Mesodermal cell (in vitro differentiated cells): ENCODE measurements around the gene SDK1.

Source experiments
- H3K27ac ChIP-seq: 2 replicates; pipeline ENCODE4 v1.7.0; 2013; ENCODE audit warnings: mild to moderate bottlenecking, low read depth, low read length, moderate library complexity; ENCODE audit not compliant: severe bottlenecking
- H3K36me3 ChIP-seq: 2 replicates; pipeline ENCODE4 v1.7.1; 2013; ENCODE audit warnings: mild to moderate bottlenecking, low read length, moderate library complexity; ENCODE audit not compliant: control insufficient read depth, insufficient read depth
- H3K4me1 ChIP-seq: one replicate; pipeline ENCODE4 v1.7.1; 2013; ENCODE audit warnings: mild to moderate bottlenecking, low read length; ENCODE audit not compliant: insufficient read depth, control insufficient read depth, poor library complexity, severe bottlenecking
- H3K4me3 ChIP-seq: 2 replicates; pipeline ENCODE4 v1.7.0; 2013; ENCODE audit warnings: low read length, control low read depth, mild to moderate bottlenecking; ENCODE audit not compliant: insufficient read depth, poor library complexity, severe bottlenecking; ENCODE audit errors: extremely low read depth
- H3K9me3 ChIP-seq: 2 replicates; pipeline ENCODE4 v1.7.1; 2013; ENCODE audit warnings: mild to moderate bottlenecking, low read length, moderate library complexity; ENCODE audit not compliant: control insufficient read depth
- WGBS, 2 experiments: methylation state at CpG; one replicate each; pipeline ENCODE4 v1.1.5; 2013; ENCODE audit warnings: missing lambda C conversion rate in 2 of 2; ENCODE audit not compliant: insufficient coverage in 2 of 2; 5-methylcytosine and 5-hydroxymethylcytosine counted together

SDK1 gene

DNA sequence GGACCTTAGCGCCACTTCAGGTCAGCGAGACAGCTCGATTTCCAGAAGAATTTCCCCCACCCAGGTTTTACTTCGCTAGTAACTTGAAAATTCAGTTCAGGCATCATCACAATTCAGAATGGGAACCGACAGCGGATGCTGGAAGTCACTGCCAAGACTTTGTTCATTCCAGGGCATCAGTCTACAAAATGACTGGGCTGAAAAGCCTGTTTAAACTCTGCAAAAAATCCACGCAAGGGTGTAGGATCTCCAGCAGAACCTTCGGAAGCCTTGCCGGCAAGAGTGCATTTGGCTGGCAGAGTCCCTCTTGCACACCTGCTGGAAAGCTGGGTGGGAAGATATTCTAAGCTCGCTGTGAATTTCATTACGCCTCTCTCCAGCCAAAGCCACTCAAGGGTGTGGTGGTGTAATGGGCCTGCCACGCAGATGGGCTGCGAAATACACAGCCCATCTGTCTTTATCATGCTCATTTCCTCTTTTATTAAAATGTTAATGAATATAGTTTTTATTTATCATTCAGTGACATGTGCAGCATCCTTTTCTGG, 709.1 kb downstream of the SDK1 start:
- H3K4me1 ChIP-seq = no peaks in the 10 kb centered on the region
- 91% methylated on average over 8 to 9 of the region's 13 CpGs for WGBS, 2 experiments
- H3K27ac ChIP-seq = no peak overlapping the region
- H3K4me3 ChIP-seq = no peak overlapping the region
- H3K36me3 ChIP-seq = no peaks in the 10 kb centered on the region
- no peaks in the 10 kb centered on the region for H3K9me3 ChIP-seq

- H3K9me3 ChIP-seq = no peaks in the 10 kb centered on the region
Observed at GRCh38 chr7:4010923-4011656, 710.0 kb downstream of the SDK1 start.

DNA sequence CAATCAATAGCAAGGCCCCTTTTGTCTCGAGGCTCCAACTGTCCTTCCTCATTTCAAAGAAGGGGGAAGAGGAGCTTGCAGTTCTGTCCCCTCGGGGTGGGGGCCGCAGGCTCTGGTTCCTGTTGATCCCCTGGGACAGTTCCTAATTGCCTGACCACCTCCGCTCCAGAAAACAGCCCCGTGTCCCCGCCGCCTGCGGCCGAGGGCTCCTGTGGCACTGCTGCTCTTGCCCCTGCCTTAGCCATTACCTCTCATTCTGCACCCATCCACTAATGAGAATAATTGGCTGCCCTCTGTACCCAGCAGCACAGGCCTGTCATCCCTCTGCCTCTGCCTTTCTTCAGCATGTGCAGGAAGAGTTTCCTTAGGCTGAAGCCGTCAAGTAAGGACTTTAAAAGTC, 712.7 kb downstream of the SDK1 start:
- H3K9me3 ChIP-seq = peaks cover 2% of the 10 kb centered on the region
- H3K36me3 ChIP-seq = no peaks in the 10 kb centered on the region
- no peak overlapping the region for H3K4me3 ChIP-seq
- no peak overlapping the region for H3K27ac ChIP-seq
- H3K4me1 ChIP-seq = no peaks in the 10 kb centered on the region
- 86 to 91% methylated on average over 8 of the region's 10 CpGs for WGBS, 2 experiments

More at GRCh38 chr7:4010923-4011656, 710.0 kb downstream of the SDK1 start:
- Histone ChIP-seq H3K27ac (no peak overlapping the region), H3K4me1 (no peaks in the 10 kb centered on the region), H3K4me3 (no peak overlapping the region), H3K36me3 (no peaks in the 10 kb centered on the region)
- WGBS, 2 experiments = 81% methylated on average over 20 to 28 of the region's 30 CpGs

GRCh38 chr7:4014346-4015050, 713.4 kb downstream of the SDK1 start:
- H3K27ac ChIP-seq = no peak overlapping the region
- 91 to 92% methylated on average over 5 to 9 of the region's 13 CpGs for WGBS, 2 experiments
- H3K4me3 ChIP-seq = no peak overlapping the region
- no peaks in the 10 kb centered on the region for H3K36me3 ChIP-seq
- H3K4me1 ChIP-seq = no peaks in the 10 kb centered on the region
- peaks cover 9% of the 10 kb centered on the region for H3K9me3 ChIP-seq

GRCh38 chr7:4015371-4015770, 714.3 kb downstream of the SDK1 start:
- Histone ChIP-seq H3K27ac (no peak overlapping the region), H3K9me3 (peaks cover 14% of the 10 kb centered on the region), H3K4me3 (no peak overlapping the region), H3K36me3 (no peaks in the 10 kb centered on the region), H3K4me1 (no peaks in the 10 kb centered on the region)
- WGBS, 2 experiments = 94 to 95% methylated on average over 8 of the region's 8 CpGs

DNA sequence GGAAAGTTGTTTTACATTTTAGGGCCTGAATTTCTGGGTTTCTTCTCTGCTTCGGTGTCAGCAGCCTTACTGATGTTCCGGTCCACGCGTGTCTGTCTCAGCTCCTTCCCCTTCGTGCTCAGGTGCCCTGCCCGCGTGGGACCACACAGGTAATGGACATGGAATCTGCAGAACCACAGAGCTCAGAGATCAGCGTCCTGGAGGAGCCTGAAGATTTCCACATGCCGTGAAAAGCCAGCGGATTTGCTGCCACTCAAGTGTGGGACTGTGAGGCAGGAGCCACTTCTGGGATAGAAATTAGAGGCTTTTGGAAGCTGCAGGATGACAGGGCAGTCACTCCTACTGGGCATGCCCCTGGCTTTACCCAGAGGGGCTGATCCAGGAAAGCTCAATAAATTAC, 714.9 kb downstream of the SDK1 start:
- no peaks in the 10 kb centered on the region for H3K36me3 ChIP-seq
- H3K4me3 ChIP-seq = no peak overlapping the region
- H3K9me3 ChIP-seq = peaks cover 14% of the 10 kb centered on the region
- no peaks in the 10 kb centered on the region for H3K4me1 ChIP-seq
- WGBS, 2 experiments = 82 to 94% methylated on average over 4 to 10 of the region's 10 CpGs
- H3K27ac ChIP-seq = no peak overlapping the region

DNA sequence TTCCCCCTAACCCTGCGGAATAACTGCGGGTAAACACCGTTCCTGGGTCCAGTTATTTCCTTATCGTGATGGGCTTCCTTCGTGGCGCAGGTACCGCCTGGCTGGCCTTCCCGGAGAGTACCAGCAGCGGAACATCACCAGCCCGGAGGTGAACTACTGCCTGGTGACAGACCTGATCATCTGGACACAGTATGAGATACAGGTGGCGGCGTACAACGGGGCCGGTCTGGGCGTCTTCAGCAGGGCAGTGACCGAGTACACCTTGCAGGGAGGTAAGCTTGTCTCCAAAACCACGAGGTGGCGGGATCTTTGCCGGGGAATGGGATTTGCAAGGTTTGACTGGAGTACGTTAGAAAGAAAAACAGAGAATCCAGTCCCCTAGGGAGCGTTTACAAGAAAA, 716.0 kb downstream of the SDK1 start:
- no peaks in the 10 kb centered on the region for H3K36me3 ChIP-seq
- H3K27ac ChIP-seq = no peak overlapping the region
- H3K4me1 ChIP-seq = no peaks in the 10 kb centered on the region
- no peak overlapping the region for H3K4me3 ChIP-seq
- 94 to 97% methylated on average over 20 to 21 of the region's 21 CpGs for WGBS, 2 experiments
- peaks cover 14% of the 10 kb centered on the region for H3K9me3 ChIP-seq

DNA sequence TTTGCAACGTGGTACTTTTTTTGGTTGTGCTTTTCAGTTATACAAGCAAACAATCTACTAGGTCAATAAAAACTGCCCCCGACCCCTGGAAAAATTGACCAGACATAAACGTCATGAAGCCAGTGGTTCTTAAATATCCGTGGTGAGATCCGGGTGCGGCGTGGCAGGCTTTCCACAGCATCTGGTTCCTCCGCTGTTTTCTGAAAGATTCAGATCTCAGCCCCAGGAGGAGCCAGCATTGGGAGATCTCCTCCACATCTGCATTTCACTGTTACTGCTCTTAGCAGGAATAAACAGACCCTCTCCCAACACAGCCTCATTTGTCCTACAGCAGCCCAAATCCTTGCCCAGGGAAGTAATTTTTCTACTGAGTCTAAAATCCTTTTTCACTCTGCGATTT, 716.7 kb downstream of the SDK1 start:
- no peaks in the 10 kb centered on the region for H3K36me3 ChIP-seq
- H3K4me1 ChIP-seq = no peaks in the 10 kb centered on the region
- WGBS, 2 experiments = 92% methylated on average over 8 to 9 of the region's 9 CpGs
- no peak overlapping the region for H3K27ac ChIP-seq
- peaks cover 14% of the 10 kb centered on the region for H3K9me3 ChIP-seq
- no peak overlapping the region for H3K4me3 ChIP-seq

DNA sequence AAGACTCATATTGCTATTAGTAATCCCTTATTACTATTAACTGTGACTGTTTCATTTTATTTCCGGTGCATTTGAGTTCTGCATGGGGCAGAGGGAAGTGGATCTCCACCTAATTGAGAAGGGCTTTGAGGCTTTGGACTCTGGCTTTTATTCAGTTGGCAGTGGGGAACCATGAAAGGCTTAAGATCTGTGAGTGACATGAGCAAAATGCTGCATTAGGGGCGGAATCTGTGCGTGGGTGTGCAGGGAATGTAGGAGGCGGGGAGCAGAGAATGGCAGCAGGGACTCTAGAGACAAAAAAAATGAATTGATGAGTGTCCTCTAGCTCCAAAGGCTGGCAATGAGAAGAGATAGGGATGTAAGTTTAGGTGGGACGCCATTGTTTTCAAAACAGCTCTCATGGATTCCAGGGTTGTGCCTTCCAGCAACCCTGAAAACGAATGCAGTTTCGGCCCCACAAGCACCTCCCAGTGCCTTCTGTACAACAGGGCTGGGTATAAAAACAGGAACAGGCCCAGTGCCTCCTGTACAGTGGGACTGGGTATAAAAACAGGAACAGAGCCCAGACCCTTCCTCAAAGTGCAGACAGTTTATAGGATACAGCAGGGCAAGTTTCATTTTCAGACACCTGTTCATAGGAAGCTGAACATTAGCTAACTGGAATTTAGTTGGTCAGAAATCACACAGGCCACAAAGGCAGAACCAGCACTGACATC, 717.7 kb downstream of the SDK1 start:
- H3K4me3 ChIP-seq = no peak overlapping the region
- peaks cover 14% of the 10 kb centered on the region for H3K9me3 ChIP-seq
- H3K27ac ChIP-seq = no peak overlapping the region
- WGBS, 2 experiments = 83 to 87% methylated on average over 6 to 7 of the region's 7 CpGs
- H3K4me1 ChIP-seq = no peaks in the 10 kb centered on the region
- H3K36me3 ChIP-seq = no peaks in the 10 kb centered on the region

DNA sequence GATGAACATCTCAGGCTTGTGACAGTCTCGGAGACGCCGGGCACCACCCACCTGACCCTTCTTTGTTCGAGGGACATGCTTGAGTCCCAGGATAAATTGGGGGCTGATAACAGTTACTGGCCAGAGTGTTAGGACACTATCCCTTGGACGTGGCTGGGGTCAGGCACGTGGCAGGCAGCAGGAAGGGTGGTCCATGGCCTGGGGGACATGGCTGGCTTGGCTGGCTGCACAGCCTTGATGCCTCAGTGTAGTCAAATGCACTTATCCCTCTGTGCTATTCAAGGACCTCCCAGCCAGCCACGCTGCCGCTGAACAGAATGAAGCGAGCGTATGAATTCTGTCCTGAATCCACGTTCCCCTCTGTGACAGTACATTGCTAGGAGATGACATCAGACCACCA, 719.0 kb downstream of the SDK1 start:
- no peak overlapping the region for H3K4me3 ChIP-seq
- peaks cover 14% of the 10 kb centered on the region for H3K9me3 ChIP-seq
- WGBS, 2 experiments = 94 to 98% methylated on average over 11 of the region's 11 CpGs
- H3K4me1 ChIP-seq = no peaks in the 10 kb centered on the region
- no peak overlapping the region for H3K27ac ChIP-seq
- H3K36me3 ChIP-seq = no peaks in the 10 kb centered on the region
